ENCODE measurements around the gene ENTREP3. TPM values are rescaled to one million over a fixed set of nuclear protein-coding genes. Genes with fewer than 3 reads are reported as not detected.
"Not testable (repeated sequence)": the region's sequence is repeated elsewhere in the genome, so short reads cannot be mapped to it uniquely, and the experiment has no call there.

The ENTREP3 gene
- total RNA-seq, 4 donors from 2014 or later, result 5.8 to 20.7 (median 15.4) TPM

DNA sequence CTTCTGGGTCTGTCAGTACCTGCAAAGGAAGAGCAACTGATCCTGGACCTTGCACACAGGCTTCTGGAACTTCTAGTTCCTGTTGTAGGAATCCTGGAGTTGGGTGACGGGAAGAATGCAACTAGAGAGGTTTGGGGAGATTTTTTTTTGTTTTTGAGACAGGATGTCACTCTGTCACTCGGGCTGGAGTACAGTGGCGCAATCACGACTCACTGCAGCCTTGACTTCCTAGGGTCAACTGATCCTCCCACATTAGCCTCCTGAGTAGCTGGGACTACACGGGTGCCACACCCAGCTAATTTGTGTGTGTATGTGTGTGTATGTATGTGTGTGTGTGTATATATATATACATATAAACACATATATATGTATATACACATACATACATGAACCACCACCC is 18.8 kb downstream of the ENTREP3 start:
- TF ChIP-seq, protein P1, sequence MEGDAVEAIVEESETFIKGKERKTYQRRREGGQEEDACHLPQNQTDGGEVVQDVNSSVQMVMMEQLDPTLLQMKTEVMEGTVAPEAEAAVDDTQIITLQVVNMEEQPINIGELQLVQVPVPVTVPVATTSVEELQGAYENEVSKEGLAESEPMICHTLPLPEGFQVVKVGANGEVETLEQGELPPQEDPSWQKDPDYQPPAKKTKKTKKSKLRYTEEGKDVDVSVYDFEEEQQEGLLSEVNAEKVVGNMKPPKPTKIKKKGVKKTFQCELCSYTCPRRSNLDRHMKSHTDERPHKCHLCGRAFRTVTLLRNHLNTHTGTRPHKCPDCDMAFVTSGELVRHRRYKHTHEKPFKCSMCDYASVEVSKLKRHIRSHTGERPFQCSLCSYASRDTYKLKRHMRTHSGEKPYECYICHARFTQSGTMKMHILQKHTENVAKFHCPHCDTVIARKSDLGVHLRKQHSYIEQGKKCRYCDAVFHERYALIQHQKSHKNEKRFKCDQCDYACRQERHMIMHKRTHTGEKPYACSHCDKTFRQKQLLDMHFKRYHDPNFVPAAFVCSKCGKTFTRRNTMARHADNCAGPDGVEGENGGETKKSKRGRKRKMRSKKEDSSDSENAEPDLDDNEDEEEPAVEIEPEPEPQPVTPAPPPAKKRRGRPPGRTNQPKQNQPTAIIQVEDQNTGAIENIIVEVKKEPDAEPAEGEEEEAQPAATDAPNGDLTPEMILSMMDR (IDR thresholded peaks at IDR 0.05), result no peak
- TF ChIP-seq POLR2A (IDR thresholded peaks at IDR 0.05), result no peak
- no peak overlapping the region for H3K27ac ChIP-seq
- H3K27me3 ChIP-seq, result no peaks in the 10 kb centered on the region
- DNase-seq, result no peak
- peaks cover 0 to 10% (median 2%) of the 10 kb centered on the region in 4 donors for H3K4me1 ChIP-seq
- peaks cover 0 to 37% (median 0%) of the 10 kb centered on the region in 3 donors for H3K36me3 ChIP-seq
- H3K4me3 ChIP-seq, result no peak overlapping the region
- H3K9me3 ChIP-seq, result no peaks in the 10 kb centered on the region

DNA sequence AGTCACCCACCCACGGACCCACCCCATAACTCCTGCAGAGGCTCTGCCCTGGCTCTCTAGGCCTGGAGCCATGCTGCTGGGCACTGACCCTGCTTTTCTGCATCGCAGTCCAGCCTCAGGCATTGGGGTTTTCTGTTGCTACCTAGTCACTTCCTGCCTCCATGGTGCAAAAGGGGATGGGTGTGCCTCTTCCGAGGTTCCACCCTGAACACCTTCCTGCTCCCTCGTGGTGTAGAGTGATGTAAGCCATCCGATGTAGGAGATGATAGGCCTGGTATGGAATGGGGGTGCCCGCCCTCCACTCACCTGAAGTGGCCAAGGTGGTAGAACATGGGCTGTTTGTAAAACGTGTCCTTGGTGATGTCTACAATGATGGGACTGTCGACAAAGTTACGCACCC is 19.9 kb downstream of the ENTREP3 start:
- H3K27me3 ChIP-seq, H3K27ac ChIP-seq, DNase-seq, H3K4me3 ChIP-seq, H3K9me3 ChIP-seq, H3K4me1 ChIP-seq: not testable (repeated sequence)
- peaks cover 0 to 37% (median 0%) of the 10 kb centered on the region in 3 donors for H3K36me3 ChIP-seq

DNA sequence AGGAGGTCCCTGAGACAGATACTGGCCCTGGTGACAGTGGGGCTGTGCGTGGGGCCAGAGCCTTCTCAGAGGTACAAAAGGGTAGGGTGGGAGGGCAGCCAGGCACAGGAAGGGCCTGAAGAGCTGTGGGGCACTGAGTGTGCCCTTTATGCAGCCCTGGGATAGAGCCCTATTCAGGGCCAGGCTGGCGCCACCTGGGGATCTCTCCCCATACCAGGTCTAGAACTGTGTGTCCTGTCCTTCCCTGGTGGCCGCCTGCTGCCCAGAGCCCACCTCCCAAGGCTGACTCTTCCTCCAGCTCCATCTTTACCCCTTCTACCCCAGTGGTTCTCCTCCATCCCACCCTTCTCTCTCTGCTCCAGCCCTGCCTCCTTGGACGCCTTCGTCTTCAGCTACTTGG is 21.8 kb downstream of the ENTREP3 start:
- H3K27ac ChIP-seq, H3K27me3 ChIP-seq, H3K4me3 ChIP-seq, DNase-seq, H3K9me3 ChIP-seq, H3K4me1 ChIP-seq: not testable (repeated sequence)
- peaks cover 0 to 26% (median 0%) of the 10 kb centered on the region in 3 donors for H3K36me3 ChIP-seq

DNA sequence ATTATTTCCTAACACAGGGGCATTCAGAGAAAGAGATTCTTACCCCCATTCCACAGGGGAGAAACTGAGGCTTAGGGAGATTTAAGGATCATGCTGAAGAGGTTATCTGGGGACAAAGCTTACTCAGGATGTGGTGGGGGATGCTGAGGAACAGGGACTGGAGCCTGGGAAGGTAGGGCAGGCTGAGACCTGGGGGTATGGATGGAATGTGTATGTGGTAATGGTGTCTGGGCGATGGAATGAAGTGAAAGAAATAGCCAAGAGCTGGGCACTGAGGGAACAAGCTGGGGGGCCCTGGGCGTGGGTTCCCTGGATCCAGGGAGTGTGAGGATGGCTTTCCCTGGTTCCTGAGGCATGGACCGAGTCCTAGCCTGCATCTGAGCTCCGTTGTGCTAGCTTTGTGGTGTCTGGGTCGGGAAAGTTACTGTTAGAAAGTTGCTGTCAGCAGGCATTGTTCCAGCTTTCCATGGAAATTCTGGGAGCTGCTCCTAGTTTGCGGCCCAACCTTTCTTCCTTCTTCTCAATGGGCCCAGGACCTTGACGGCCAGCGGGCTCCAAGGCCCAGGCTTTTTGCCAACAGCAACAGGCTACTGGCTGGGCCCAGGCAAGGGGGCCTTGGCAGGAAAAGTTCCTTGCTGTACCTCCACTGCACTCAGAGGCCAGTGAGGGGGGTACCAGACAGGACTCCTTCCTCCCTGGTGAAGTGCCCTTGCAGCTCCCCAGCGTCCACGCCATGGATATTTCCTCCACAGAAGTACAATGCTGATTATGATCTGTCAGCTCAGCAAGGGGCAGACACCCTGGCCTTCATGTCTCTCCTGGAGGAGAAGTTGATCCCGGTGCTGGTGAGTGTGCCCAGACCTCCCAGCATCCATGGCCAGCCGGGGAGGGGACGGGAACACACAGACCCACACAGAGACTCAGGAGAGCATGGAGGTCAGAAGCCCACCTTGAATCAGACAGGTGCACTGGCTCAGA is 23.0 kb downstream of the ENTREP3 start:
- H3K36me3 ChIP-seq, result peaks cover 0 to 18% (median 0%) of the 10 kb centered on the region in 3 donors
- H3K4me1 ChIP-seq, H3K27me3 ChIP-seq, H3K4me3 ChIP-seq, H3K9me3 ChIP-seq, DNase-seq: not testable (repeated sequence)
- peak overlapping the region in 1 of 4 donors; percentile 12 for H3K27ac ChIP-seq

DNA sequence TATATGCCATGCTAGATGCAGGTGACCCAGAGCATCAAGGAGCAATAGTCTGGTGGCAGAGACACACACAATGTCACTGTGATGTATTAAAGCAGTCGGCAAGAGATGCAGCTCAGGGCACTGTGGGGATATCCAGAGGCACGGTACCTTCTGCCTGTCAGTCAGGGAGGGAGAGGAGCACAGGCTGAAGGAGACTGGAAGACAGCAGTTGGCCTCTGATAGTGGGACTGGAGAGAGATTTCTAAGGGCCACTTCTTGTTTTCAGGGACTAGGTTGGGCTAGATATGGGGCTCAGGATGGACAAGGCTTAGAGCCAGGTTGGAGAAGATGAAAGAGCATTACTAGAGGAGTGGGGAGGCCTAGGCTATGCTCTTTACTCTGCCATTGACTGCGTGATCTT is 24.0 kb downstream of the ENTREP3 start:
- not testable (repeated sequence) for H3K9me3 ChIP-seq, DNase-seq, H3K27ac ChIP-seq, H3K36me3 ChIP-seq, H3K4me3 ChIP-seq, H3K4me1 ChIP-seq, H3K27me3 ChIP-seq

DNA sequence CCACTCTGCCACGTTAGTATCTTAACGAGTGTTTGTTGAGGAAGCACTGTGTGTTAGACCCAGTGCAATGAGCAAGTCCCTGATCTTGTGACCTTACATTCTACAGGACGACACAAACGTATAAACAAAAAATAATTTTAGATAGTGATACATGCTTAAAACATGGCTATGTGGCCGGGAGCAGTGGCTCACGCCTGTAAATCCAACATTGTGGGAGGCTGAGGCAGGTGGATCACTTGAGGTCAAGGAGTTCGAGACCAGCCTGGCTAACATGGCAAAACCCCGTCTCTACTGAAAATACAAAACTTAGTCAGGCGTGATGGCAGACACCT is 27.2 kb downstream of the ENTREP3 start:
- TF ChIP-seq, protein P1 (IDR thresholded peaks at IDR 0.05), result no peak
- no peak for TF ChIP-seq POLR2A (IDR thresholded peaks at IDR 0.05)
- no peaks in the 10 kb centered on the region for H3K27me3 ChIP-seq
- peak overlapping the region; percentile 78 to 86 (median 83) for H3K27ac ChIP-seq
- peaks cover 0 to 5% (median 0%) of the 10 kb centered on the region in 4 donors for H3K4me1 ChIP-seq
- no peaks in the 10 kb centered on the region for H3K9me3 ChIP-seq
- no peaks in the 10 kb centered on the region for H3K36me3 ChIP-seq
- no peak for DNase-seq
- peak overlapping the region; percentile 41 to 66 (median 55) for H3K4me3 ChIP-seq

DNA sequence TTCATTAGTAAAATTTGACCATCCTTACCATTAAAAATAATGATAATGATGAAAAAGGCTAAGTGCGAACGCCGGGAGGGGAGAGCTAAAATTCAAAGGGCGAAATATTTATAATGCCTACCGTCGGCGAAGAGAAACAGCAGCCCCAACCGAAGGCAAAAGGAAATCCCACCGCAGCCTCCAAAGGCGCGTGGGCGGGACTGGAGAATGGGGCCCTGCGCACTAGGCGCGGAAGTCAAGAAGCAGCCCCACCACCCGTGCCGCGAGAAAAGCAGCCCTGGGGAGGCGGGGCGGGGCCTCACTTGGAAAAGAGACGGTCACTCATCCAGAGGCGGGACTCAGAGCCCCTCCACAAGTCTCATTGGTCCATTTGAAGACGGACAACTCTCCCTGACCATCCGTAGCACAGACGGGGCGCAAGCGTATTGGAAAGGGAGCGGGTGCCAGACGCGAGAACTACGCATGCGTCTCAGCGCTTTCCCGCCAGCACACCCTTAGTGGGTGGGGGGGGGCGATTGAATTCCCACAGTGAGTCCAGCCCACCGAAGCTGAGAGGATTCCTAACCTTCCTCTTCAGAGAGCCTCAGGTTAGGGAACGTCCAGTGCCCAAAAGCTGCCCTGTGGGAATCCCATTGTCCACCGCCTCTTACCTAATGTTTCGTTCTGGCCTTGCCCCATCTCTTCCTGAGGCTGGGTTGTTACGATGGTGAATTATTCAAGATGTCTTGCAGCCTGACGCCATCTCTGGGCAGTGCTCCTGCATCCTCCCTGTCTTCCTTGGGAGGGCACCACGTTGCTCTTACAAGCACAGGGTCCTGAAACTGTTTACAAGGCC is 27.8 kb downstream of the ENTREP3 start:
- peak; percentile 96 to 100 (median 99) for DNase-seq
- Histone ChIP-seq H3K4me3 (peak overlapping the region; percentile 41 to 66 (median 55)), H3K27ac (peak overlapping the region; percentile 78 to 86 (median 83)), H3K4me1 (peaks cover 0 to 5% (median 0%) of the 10 kb centered on the region in 4 donors), H3K27me3 (no peaks in the 10 kb centered on the region), H3K9me3 (no peaks in the 10 kb centered on the region), H3K36me3 (no peaks in the 10 kb centered on the region)
- TF ChIP-seq, protein P1 (IDR thresholded peaks at IDR 0.05), result peak in 3 of 6 experiments; percentile 7 to 22 (median 15)
- TF ChIP-seq POLR2A (IDR thresholded peaks at IDR 0.05), result peak; percentile 32 to 34
